Stimulated activated CD4-positive, alpha-beta T cell treated with anti-CD3 and anti-CD28 coated beads, Interleukin-4, amount 100 ng/mL, for 4 hours (primary cell): ENCODE measurements around the gene FHL1.
"Not testable (repeated sequence)": the region's sequence is repeated elsewhere in the genome, so short reads cannot be mapped to it uniquely, and the experiment has no call there.

Experiments
- DNase-seq, 2 experiments: peaks; one replicate each; pipeline ENCODE4 v3.0.0-alpha.2; 2020

The FHL1 gene

GRCh38 chrX:136211766-136212556 is 64.6 kb downstream of the FHL1 start:
- DNase-seq: no peak

DNA sequence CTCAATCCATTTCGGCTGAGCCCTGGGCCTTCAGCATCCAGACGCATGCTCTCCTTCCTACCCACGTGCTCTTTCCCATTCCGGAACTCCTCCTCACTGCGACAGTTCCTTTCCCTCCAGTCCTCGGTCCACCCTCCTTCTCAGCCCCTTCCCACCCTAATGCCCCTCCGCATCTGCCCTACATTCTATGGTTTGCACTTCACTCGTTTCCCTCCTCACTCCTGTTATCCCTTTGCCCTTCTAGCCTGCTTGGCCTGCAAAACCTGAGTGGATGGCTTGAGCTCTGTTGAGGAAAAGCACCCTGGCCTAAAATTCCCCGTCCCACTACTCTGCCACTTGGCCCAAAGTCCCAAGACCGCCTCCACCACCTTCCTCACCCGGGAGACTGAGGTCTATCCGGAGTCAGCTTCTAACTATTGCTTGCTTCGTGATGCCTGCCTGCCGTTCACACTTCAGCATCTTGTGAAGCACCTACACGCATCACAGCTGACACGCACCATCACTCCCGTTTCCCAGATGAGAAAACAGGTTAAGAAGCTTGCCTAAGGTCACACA is 65.3 kb downstream of the FHL1 start:
- DNase-seq: no peak

- DNase-seq: no peak
These were observed 67.2 kb downstream of the FHL1 start for GRCh38 chrX:136214551-136214950.

GRCh38 chrX:136215559-136215958 is 68.2 kb downstream of the FHL1 start:
- no peak for DNase-seq

DNA sequence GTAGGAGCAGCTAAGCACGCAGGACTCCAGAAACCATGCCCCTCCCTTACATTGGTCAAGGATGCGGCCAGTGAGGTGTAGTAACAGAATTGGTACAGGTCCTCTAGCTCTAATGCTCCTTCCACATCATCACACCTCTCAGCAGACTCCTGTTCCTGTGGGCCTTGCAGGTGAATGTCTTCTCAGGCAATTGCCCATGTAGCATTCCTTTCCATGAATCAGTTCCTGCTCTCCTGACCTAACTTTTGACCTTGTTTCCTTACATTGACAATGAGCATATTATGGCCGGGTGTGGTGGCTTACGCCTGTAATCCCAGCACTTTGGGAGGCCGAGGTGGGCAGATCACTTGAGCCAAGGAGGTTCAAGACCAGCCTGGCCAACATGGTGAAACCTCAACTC is 72.6 kb downstream of the FHL1 start:
- no peak for DNase-seq

- no peak for DNase-seq
These were observed 73.2 kb downstream of the FHL1 start for GRCh38 chrX:136220540-136220939.

DNA sequence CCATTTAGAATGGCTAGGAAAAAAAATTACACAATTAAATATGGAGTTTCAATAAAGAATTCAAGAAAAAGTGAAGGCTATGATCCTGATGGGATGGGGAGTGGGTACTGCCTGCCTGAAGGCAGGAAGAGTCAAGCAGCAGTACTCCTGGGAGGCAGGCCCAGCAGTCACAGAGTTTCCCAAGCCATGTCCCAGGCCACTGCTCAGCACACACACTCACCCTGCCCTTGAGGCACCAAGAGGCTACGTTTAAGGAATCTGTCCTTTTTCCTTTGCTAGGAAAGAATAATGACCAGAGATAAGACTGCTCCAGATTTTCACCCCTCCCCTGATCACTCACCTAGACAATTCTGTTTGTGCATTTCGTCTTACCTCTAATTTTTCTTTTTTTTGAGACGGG is 73.6 kb downstream of the FHL1 start:
- no peak for DNase-seq

GRCh38 chrX:136221851-136222513 is 74.6 kb downstream of the FHL1 start:
- no peak for DNase-seq

DNA sequence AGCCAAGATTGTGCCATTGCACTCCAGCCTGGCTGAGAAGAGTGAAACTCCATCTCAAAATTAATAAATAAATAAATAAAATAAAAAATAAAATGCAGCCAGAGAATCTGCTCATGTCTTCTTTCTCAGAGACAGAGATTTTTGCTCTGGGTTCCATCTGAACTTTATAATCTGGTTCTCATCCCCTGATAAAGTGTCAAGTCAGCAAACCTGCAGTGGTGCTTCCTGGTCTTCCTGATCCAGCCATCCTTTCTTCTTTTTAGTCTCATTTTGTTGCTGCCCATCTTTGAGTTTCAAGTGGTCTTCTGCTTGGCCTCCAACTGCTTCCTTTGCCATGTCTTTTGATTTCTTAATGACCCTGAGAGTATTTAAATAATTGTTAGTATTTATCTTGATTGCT is 79.7 kb downstream of the FHL1 start:
- DNase-seq: no peak

DNA sequence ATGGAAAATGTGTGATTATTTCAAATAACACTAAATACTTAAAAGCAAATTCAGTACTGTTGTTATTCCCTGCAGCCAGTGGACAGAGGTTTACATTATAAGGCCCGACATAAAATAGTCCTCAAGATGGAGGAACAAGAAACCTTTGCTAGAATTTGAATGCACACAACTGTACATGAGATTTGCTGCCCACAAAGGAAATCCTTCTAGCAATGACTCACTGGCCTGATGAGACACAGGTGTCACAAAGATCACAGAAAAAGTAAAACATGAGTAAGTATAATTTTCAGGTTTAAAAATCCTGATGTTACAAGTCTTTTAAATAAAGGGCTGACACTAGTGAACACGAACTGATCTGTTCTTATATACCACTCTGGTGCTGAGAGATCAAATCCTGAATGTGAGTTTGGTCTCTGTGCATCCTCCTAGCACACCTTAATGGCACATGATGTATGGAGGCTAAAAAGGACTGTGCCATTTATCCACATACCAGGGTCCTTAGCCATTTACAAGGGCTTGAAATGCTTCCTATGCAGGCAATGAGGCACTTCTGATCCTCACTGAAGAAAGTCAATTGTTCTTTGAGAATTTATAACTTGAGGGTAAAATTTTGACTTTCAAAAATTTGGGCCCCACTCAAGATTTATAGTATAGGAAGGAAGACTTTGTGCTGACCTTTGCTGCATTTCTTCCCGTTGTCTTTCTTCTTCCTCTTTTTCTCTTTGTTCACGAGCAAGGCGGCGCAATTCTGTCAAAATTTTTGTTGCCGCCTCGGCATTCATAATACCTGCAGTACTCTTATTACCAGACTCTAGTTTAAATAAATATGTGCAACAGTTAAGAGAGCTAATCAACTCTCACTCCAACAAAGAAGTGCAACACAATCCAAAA is 80.9 kb downstream of the FHL1 start:
- DNase-seq: peak in 1 of 2 experiments; percentile 26

- no peak for DNase-seq
These were observed 81.5 kb downstream of the FHL1 start for GRCh38 chrX:136228839-136229207.

DNA sequence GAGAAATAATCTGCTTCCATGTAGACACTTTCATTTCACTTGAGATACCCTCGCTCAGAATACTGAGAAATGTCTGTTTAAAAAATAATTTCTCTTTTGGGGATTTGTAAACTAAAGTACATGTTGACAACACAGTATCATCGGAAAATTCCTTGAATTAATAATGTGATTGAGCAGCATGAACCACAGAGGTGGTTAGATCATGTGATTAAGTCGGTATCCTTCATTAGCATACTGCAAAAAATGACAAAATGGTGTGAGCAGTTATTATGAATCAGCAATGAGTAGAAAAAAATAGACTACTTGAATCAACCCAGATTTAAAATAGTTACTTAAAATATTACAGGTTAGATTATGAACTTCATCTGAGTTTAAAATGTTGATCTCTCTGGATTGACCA is 89.7 kb downstream of the FHL1 start:
- DNase-seq: no peak

DNA sequence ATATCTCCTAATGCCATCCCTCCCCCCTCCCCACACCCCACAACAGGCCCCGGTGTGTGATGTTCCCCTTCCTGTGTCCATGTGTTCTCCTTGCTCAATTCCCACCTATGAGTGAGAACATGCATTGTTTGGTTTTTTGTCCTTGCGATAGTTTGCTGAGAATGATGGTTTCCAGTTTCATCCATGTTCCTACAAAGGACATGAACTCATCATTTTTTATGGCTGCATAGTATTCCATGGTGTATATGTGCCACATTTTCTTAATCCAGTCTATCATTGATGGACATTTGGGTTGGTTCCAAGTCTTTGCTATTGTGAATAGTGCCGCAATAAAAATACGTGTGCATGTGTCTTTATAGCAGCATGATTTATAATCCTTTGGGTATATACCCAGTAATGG is 90.5 kb downstream of the FHL1 start:
- DNase-seq: not testable (repeated sequence)

GRCh38 chrX:136246201-136246600 is 98.9 kb downstream of the FHL1 start:
- no peak for DNase-seq

- DNase-seq: peak; percentile 48 to 62
These were observed 103.1 kb downstream of the FHL1 start for GRCh38 chrX:136250191-136251040.

GRCh38 chrX:136251041-136251991 is 104.0 kb downstream of the FHL1 start, which contains the start of gene MAP7D3:
Gene MAP7D3, minus strand, starts transcription at chrX:136251400. Its CDS starts 42 bp downstream, at chrX:136251358.
- DNase-seq: peak; percentile 62 to 68

DNA sequence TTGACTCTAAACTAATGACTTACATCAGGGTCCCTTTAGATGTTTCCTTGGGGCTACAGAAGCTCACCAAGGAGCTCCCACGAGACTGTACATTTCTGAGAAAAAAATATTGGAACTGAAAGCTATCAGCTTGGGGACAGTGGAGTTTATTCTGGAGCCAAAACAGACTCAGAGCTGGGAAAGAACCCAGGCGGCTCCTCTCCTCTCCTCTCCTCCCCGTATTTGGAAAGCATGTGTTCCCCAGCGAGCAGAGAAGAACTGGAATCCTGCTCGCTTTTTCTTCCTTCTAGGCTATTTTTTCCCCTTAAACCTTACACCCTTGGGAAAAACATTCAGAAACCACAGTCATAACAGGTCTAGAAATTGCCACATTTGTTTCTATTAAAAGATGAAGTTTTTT is 108.2 kb downstream of the FHL1 start:
- DNase-seq: no peak

DNA sequence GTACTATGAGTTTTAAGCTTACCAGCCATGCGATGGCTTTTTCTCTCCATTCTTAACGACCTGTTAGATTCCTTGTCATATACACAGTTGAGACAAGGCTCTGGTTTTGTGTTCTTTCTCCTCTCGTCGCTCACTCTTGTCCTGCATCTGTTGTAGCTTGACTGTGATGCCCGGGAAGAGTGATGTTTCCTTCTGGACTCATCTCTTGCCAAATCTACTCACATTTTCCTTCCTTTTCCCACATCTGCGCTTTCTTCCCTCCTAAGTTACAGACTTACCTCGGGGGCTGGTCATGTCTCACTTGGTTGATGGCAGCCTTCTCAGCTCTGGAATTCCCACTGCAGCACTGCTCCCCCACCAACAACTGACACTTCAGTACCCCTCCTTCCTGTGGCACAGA is 108.7 kb downstream of the FHL1 start:
- DNase-seq: no peak

DNA sequence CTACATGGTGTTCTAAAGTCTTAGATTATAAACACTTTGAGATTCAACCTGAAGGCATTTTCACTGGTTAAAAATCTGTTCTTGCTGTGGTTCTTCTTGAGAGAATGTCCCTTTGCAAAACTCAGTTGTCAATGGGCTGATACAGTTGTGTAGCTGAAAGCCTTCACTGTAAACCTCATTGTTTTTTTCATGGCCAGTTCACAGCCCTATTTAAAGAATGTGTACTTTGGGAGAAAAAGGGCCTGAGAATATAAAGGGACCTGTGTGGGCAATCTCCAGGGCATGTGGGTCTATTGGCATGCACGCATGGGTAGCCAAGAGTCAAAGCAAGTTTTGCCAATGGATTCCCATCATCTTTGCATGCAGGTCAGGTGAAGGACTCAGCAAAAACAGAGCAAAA is 111.6 kb downstream of the FHL1 start:
- no peak for DNase-seq

GRCh38 chrX:136259543-136259942 is 112.2 kb downstream of the FHL1 start:
- DNase-seq: peak in 1 of 2 experiments; percentile 2

DNA sequence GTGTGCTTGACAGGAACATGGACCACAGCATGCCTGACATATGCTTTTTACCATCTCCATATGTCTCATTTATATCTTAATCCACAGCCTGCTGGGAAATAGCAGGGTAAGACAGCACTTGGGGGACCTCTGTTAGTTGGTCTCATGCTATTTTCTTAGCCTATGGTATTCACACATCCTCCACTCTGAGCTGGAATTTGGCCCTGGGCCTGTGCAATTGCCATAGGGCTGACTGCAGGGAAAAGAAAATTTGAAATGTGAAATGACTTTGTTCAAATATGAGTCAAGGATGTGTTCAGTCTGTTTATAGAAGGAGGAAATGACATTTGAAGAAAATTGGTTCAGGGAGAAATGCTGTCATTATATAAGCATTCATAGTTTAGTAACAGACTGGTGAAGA is 113.4 kb downstream of the FHL1 start:
- no peak for DNase-seq
